Measurements from ENCODE around the gene EVX2. TPM values are rescaled to one million over a fixed set of nuclear protein-coding genes. Genes with fewer than 3 reads are reported as not detected.

EVX2 gene
- total and polyA plus RNA-seq, 10 donors = not detected

GRCh38 chr2:176027806-176028205, 56.0 kb downstream of the EVX2 start:
- Histone ChIP-seq H3K27me3 (replicated peaks in 1 of 7) (peaks cover 0 to 57% (median 0%) of the 10 kb centered on the region in 7 donors), H3K27ac (no peak overlapping the region), H3K4me1 (no peaks in the 10 kb centered on the region), H3K9me3 (no peaks in the 10 kb centered on the region), H3K36me3 (no peaks in the 10 kb centered on the region), H3K4me3 (no peak overlapping the region)
- TF ChIP-seq POLR2AphosphoS5 (IDR thresholded peaks at IDR 0.05) (no peak), POLR2A (IDR thresholded peaks at IDR 0.05) (no peak), CTCF (IDR thresholded peaks at IDR 0.05 in 8 of 11, conservative IDR thresholded peaks at IDR 0.05 in 3 of 11) (no peak)
- intact Hi-C loops (cut with DNase I; ENCODE audit: low total_unique reads) = no loop called here
- WGBS, 5 donors = 66 to 79% (median 76%) methylated on average over 2 of the region's 2 CpGs
- no peak for DNase-seq

Other genes with a start within 250 kb of the EVX2 start
- gene LNPK, start 81.7 kb downstream of the EVX2 start, total RNA-seq = 10 to 100 TPM; 15.1 to 31.9 (median 23.6) TPM
- 1 to 10 TPM; 2.1 to 3.0 (median 2.5) TPM for gene LNPK, start 81.7 kb downstream of the EVX2 start, polyA plus RNA-seq
- not detected for gene HOXD13, start 8.8 kb upstream of the EVX2 start, total RNA-seq
- gene HOXD13, start 8.8 kb upstream of the EVX2 start, polyA plus RNA-seq = not detected
- not detected for gene HOXD12, start 15.8 kb upstream of the EVX2 start, total RNA-seq
- not detected for gene HOXD12, start 15.8 kb upstream of the EVX2 start, polyA plus RNA-seq
- gene HOXD11, start 23.3 kb upstream of the EVX2 start, total RNA-seq = not detected
- not detected for gene HOXD11, start 23.3 kb upstream of the EVX2 start, polyA plus RNA-seq
- gene HOXD10, start 32.8 kb upstream of the EVX2 start, total RNA-seq = not detected
- under 1 TPM in 1 of 3 donors, not detected in 2; 0.06 TPM for gene HOXD10, start 32.8 kb upstream of the EVX2 start, polyA plus RNA-seq
- gene HOXD9, start 38.8 kb upstream of the EVX2 start, total RNA-seq = 1 to 10 TPM; 1.1 to 4.0 (median 2.9) TPM
- 1 to 10 TPM; 1.2 to 3.6 (median 1.5) TPM for gene HOXD9, start 38.8 kb upstream of the EVX2 start, polyA plus RNA-seq
- 10 to 100 TPM; 10.5 to 27.0 (median 16.8) TPM for gene HOXD8, start 45.7 kb upstream of the EVX2 start, total RNA-seq
- 10 to 100 TPM in 1 of 3 donors, 1 to 10 TPM in 2; 4.7 to 15.7 (median 6.0) TPM for gene HOXD8, start 45.7 kb upstream of the EVX2 start, polyA plus RNA-seq
- 1 to 10 TPM; 3.9 to 9.8 (median 8.3) TPM for gene HOXD4, start 67.6 kb upstream of the EVX2 start, total RNA-seq
- 1 to 10 TPM in 2 of 3 donors, under 1 TPM in 1; 0.88 to 5.1 (median 2.1) TPM for gene HOXD4, start 67.6 kb upstream of the EVX2 start, polyA plus RNA-seq
- gene HOXD3, start 73.3 kb upstream of the EVX2 start, total RNA-seq = 10 to 100 TPM in 2 of 7 donors, 1 to 10 TPM in 5; 4.5 to 15.3 (median 9.8) TPM
- gene HOXD3, start 73.3 kb upstream of the EVX2 start, polyA plus RNA-seq = 1 to 10 TPM; 1.2 to 4.4 (median 1.7) TPM
- gene HOXD1, start 104.7 kb upstream of the EVX2 start, total RNA-seq = 1 to 10 TPM in 6 of 7 donors, under 1 TPM in 1; 0.88 to 4.5 (median 1.4) TPM
- gene HOXD1, start 104.7 kb upstream of the EVX2 start, polyA plus RNA-seq = 1 to 10 TPM in 1 of 3 donors, under 1 TPM in 2; 0.49 to 1.4 (median 0.50) TPM
- 10 to 100 TPM; 11.1 to 23.1 (median 15.7) TPM for gene MTX2, start 185.5 kb upstream of the EVX2 start, total RNA-seq
- gene MTX2, start 185.5 kb upstream of the EVX2 start, polyA plus RNA-seq = 10 to 100 TPM; 31.4 to 33.8 (median 32.7) TPM